LNCaP clone FGC (cell line): ENCODE data around the gene CAMKK1.

Source experiments
- DNase-seq: peaks from one replicate; pipeline ENCODE4 v3.0.0-alpha.2; 2011; ENCODE audit warnings: low read depth
- H3K4me3 ChIP-seq: 2 replicates; pipeline ENCODE4 v1.5.1; 2011; ENCODE audit warnings: mild to moderate bottlenecking, low read depth, low read length, control low read depth
- TF ChIP-seq, protein P1 (sequence below): IDR thresholded peaks from 2 replicates; pipeline ENCODE4 v1.5.1; 2012; ENCODE audit warnings: mild to moderate bottlenecking; ENCODE audit not compliant: control insufficient read depth, insufficient read depth; ENCODE audit errors: extremely low read depth

The CAMKK1 gene

DNA sequence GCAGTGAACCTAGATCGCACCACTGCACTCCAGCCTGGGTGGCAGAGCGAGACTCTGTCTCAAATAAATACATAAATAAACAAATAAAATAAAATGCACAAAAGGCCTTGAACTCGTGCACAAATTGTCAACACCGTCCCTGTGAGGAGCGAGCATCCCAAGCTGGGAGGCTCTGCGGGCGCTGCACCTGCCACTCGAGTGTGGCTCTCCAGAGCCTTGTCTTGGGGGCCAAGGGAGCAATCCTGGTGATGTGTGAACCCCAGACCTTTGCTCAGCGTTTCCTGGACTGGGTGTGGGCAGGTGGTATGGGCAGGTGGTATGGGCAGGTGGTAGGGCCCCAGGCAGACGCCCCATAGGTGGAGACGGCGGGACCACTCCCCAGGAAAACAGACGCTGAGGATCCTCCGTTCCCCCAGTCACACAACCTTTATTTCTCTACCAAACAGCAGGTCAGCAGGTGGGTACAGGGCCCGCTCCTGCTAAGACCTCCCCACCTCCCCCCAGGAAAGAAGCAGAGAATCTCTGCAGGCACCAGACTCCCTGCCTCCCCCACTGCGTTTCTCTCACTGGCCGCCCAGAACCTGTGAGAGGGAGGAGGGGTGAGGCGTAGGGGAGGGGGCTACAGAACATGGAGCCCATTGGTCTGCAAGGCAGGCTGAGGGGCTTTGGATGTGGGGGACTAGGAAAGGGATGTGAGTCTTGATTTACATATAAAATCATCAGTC lies 30.8 kb upstream of the CAMKK1 start:
- no peak for DNase-seq
- TF ChIP-seq, protein P1, sequence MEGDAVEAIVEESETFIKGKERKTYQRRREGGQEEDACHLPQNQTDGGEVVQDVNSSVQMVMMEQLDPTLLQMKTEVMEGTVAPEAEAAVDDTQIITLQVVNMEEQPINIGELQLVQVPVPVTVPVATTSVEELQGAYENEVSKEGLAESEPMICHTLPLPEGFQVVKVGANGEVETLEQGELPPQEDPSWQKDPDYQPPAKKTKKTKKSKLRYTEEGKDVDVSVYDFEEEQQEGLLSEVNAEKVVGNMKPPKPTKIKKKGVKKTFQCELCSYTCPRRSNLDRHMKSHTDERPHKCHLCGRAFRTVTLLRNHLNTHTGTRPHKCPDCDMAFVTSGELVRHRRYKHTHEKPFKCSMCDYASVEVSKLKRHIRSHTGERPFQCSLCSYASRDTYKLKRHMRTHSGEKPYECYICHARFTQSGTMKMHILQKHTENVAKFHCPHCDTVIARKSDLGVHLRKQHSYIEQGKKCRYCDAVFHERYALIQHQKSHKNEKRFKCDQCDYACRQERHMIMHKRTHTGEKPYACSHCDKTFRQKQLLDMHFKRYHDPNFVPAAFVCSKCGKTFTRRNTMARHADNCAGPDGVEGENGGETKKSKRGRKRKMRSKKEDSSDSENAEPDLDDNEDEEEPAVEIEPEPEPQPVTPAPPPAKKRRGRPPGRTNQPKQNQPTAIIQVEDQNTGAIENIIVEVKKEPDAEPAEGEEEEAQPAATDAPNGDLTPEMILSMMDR, result no peak
- H3K4me3 ChIP-seq, result no peak overlapping the region

DNA sequence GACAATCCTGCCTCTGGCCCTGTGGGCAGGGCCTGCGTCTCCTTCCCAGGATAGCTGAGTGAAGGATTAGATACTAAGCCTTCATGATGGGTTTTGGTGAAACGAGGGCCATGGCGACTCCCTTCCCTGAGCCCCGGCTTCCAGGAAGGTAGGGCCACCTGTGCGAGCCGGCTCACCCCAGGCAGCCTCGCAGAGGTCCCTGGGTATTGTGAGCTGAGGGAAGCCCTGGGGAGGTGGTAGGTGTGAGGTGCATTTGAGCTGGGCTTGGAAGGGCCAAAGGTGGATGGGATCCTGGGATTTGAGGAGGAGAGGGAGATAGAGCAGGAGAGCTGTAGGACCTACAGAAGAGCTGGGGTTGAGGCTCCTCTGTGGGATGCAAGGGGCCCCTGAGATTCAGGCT lies 29.9 kb upstream of the CAMKK1 start:
- no peak overlapping the region for H3K4me3 ChIP-seq
- TF ChIP-seq, protein P1, result no peak
- no peak for DNase-seq

DNA sequence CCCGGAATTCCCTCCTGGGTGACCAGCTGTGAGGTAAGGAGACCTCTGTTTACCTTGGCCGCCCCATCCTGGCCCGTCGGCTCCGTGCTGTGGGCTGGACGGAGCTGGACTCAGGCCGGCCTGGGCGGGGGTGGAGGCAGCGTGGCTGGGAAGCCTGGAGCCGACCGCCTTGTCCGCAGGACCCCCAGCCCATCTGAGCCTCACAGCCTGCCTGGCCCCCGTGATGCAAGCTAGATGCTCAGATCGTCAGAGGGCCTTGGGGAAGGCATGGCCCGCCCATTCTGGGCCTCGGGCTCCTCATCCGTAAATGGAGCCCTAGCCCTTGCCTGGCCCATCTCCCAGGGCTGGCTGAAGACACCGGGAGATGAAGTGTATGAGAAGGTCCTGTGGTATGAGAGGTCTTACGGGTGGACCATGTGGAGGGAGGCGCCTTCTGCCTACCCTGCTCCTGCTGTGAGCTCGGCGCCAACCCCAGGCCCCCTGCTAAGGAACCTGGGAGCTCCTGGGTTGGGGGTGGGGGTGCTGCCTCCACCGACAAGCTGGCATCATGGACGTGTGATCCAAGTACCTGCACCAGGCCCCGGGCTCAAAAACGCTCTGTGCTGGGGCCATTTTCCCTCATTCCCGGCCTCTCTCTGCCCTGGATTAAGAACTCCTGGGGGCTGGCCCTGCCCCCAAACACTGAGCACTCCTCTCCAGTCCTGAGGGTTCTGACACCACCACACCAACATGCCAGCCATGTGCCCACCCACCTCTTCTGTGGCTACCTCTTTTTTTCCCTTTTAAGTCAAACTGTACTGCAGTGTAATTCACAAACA lies 28.9 kb upstream of the CAMKK1 start:
- no peak for DNase-seq
- TF ChIP-seq, protein P1, result no peak
- H3K4me3 ChIP-seq, result no peak overlapping the region

DNA sequence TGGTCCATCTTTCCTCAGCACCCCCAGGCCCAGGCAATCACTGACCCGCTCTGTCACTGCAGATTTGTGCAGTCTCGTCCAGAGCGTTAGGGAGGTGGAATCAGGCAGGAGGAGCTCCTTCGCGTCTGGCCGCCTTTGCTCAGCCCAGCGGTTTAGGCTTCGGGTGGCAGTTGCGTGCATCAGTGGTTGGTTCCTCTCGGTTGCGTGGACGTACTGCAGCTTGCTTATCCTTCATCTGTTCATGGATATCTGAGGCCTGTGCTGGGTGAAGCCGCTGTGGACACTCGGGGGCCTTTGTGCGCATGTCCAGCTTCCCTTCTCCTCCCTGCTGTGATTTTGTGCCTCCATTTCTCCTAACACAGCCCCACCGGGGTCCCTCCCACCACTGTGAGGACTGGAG lies 28.2 kb upstream of the CAMKK1 start:
- no peak for DNase-seq
- H3K4me3 ChIP-seq, result no peak overlapping the region
- TF ChIP-seq, protein P1, result no peak

DNA sequence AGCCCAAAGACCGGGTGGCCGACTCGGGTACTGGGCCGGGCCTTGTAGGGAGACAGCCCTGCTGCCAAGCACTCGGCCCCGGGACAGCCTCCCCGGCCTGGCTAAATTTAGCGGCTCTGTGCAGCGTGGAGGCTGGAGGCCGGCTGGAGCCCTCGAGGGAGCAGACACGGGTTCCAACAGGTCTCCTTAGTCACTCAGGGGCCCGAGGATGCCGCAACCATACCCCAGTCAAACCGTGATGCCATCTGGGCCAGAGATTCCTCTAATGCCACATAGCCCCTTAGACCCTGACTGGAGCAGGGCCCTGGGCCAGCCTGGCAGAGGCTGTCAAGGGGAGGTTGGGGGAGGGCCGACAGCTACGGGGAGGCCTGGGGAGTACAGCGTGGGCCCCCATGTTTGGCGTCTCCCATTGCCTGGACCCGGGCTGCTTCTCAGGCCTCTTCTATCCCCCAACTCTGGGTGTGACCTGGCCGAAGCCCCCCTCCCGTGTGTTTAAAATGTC lies 26.3 kb upstream of the CAMKK1 start:
- no peak overlapping the region for H3K4me3 ChIP-seq
- TF ChIP-seq, protein P1, result no peak
- DNase-seq, result no peak

DNA sequence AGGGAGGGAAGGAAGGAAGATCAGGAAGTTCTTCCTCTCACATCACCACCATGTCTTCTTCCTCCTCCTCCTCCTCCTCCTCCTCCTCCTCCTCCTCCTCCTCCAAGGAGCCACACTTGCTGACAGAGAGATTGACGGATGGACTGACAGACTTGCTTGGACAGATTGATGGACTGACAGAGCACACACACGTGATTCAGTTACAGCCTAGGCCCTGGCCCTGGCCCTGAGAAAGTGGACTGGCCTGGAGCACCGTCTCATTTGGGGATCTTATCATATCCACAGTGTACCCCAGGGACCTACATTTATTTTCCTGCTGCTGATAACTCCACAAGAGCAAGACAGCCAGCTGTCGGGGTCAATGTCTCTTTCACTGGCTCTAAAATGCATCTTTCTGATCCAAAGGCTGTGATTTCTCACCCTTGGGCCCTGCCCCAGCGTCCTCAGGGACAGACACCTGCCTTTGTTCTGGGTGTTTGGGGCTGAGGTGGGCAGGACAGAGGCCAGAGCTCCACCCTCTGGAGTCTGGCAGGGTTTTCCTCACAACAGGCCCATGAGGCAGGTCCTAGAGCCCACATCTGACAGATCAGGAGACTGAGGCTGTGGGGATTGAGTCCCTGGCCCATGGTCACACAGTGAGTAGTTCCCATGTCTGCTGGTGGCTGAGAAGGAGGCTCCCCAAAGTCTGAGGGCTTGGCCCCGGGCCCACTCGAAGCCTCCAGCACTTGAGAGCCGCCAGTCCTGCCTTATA lies 25.7 kb upstream of the CAMKK1 start:
- H3K4me3 ChIP-seq, result no peak overlapping the region
- DNase-seq, result no peak
- TF ChIP-seq, protein P1, result no peak
